GM12878 (cell line): Measurements from ENCODE around the gene AGAP3. TPM values are rescaled to one million over a fixed set of nuclear protein-coding genes. Genes with fewer than 3 reads are reported as not detected.

ENCODE experiments used
- ATAC-seq: fragments of 200-7000 bp; cut with Tn5 transposase; 3 replicates; pipeline ENCODE4 v1.9.1; 2020; ENCODE audit warnings: mild to moderate bottlenecking, moderate library complexity
- BruUV-seq: library from RNA; stranded (reverse); fragments of 400-500 nt; replicated peaks from 2 replicates; lab custom pipeline; 2021; lab: Mats Ljungman, UMichigan
- CTCF ChIA-PET: fragments of 300-600 bp; sonication (Branson Sonifier 250); formaldehyde crosslinking; extraction: SDS; loops from one replicate; lab custom pipeline; 2021; ENCODE audit warnings: inconsistent platforms; lab: Yijun Ruan, JAX
- POLR2A ChIA-PET: fragments of 350-600 bp; formaldehyde crosslinking; extraction: SDS; loops from one replicate; lab custom pipeline; 2021; ENCODE audit warnings: inconsistent platforms; lab: Charles Lee
- RAD21 ChIA-PET: fragments of 300-600 bp; sonication (Branson Sonifier 250); formaldehyde crosslinking; loops from one replicate; lab custom pipeline; 2023; ENCODE audit warnings: antibody characterized with exemption; ENCODE audit not compliant: unreplicated experiment; lab: Charles Lee
- SMC1A ChIA-PET: fragments of 300-600 bp; sonication (Branson Sonifier 250); formaldehyde crosslinking; loops from one replicate; lab custom pipeline; 2023; ENCODE audit not compliant: unreplicated experiment, uncharacterized antibody; lab: Charles Lee
- DNase-seq: peaks from one replicate; pipeline ENCODE4 v3.0.0-alpha.2; 2011; ENCODE audit warnings: low read depth, low spot score
- FAIRE-seq: peaks from 3 replicates; lab custom pipeline; 2011; peaks lifted over from hg19 to GRCh38; lab: Jason Lieb, UNC
- H2AFZ ChIP-seq: 2 replicates; pipeline ENCODE4 v1.6.0; 2011; ENCODE audit warnings: low read depth, low read length, control low read depth; ENCODE audit not compliant: control insufficient read depth
- H3K27ac ChIP-seq: 2 replicates; pipeline ENCODE4 v1.5.1; 2011; ENCODE audit warnings: control low read depth; ENCODE audit not compliant: control insufficient read depth, insufficient read depth
- H3K27me3 ChIP-seq, 2 experiments: replicated peaks in 1 of 2; 2 replicates each; pipeline versions ENCODE4 v1.6.0 to v1.6.1; 2011; ENCODE audit warnings: low read length in 1 of 2; ENCODE audit not compliant: control insufficient read depth in 2 of 2, insufficient read depth in 2 of 2
- H3K36me3 ChIP-seq, 2 experiments: 2 replicates each; pipeline ENCODE4 v1.5.1; 2011; ENCODE audit warnings: low read length in 1 of 2; ENCODE audit not compliant: control insufficient read depth in 2 of 2, insufficient read depth in 2 of 2
- H3K4me1 ChIP-seq: 2 replicates; pipeline ENCODE4 v1.6.1; 2011; ENCODE audit warnings: mild to moderate bottlenecking, low read length, moderate library complexity, mixed read lengths; ENCODE audit not compliant: control insufficient read depth, insufficient read depth
- H3K4me2 ChIP-seq: 2 replicates; pipeline ENCODE4 v1.6.0; 2011; ENCODE audit warnings: control low read depth; ENCODE audit not compliant: control insufficient read depth, insufficient read depth
- H3K4me3 ChIP-seq: fragments of 200-600 bp; sonication (generic); 2 replicates; pipeline ENCODE4 v1.5.1; 2016
- H3K79me2 ChIP-seq: 2 replicates; pipeline ENCODE4 v1.6.0; 2011; ENCODE audit warnings: low read length; ENCODE audit not compliant: control insufficient read depth, insufficient read depth
- H3K9ac ChIP-seq: 2 replicates; pipeline ENCODE4 v1.8.0; 2011; ENCODE audit warnings: low read length, control low read depth, mixed read lengths; ENCODE audit not compliant: control insufficient read depth, insufficient read depth
- H3K9me3 ChIP-seq: replicated peaks from 3 replicates; pipeline ENCODE4 v1.5.1; 2011; ENCODE audit warnings: mild to moderate bottlenecking, low read length; ENCODE audit not compliant: control insufficient read depth, insufficient read depth
- H4K20me1 ChIP-seq: 2 replicates; pipeline ENCODE4 v1.6.0; 2011; ENCODE audit not compliant: control insufficient read depth, insufficient read depth
- ETV6 ChIP-seq, 2 experiments: fragments of 450-650 bp in 1 of 2; IDR thresholded peaks in 1 of 2; conservative IDR thresholded peaks in 1 of 2; 2 replicates each; pipeline ENCODE4 v1.6.1; 2014; ENCODE audit warnings: antibody characterized with exemption in 1 of 2, borderline replicate concordance in 1 of 2, low read depth in 1 of 2, mild to moderate bottlenecking in 1 of 2, moderate library complexity in 1 of 2
- MEF2A ChIP-seq: IDR thresholded peaks from 2 replicates; pipeline ENCODE4 v1.6.1; 2011; ENCODE audit warnings: low read depth, mild to moderate bottlenecking, low read length, moderate library complexity; ENCODE audit not compliant: insufficient read depth
- MXI1 ChIP-seq: fragments of 150-350 bp; IDR thresholded peaks from 2 replicates; pipeline ENCODE4 v1.6.1; 2011; ENCODE audit warnings: low read depth, mild to moderate bottlenecking, inconsistent platforms, low read length, improper control_type of control experiment
- MYC ChIP-seq: IDR thresholded peaks from 2 replicates; pipeline ENCODE4 v1.6.1; 2011; ENCODE audit warnings: mild to moderate bottlenecking, low read length, moderate library complexity, inconsistent platforms; ENCODE audit not compliant: insufficient read depth, insufficient replicate concordance, insufficient read length, severe bottlenecking
- NFIC ChIP-seq: IDR thresholded peaks from 2 replicates; pipeline ENCODE4 v1.6.1; 2012; ENCODE audit warnings: low read depth, mild to moderate bottlenecking, inconsistent platforms, low read length, moderate library complexity
- PRDM15 ChIP-seq: fragments of 450-650 bp; formaldehyde crosslinking; IDR thresholded peaks from 2 replicates; pipeline ENCODE4 v1.4.0; 2020; ENCODE audit warnings: mild to moderate bottlenecking, moderate library complexity
- ZZZ3 ChIP-seq: IDR thresholded peaks from 2 replicates; pipeline ENCODE4 v1.6.1; 2011; ENCODE audit warnings: low read depth; ENCODE audit not compliant: control insufficient read depth, insufficient read length
- WGBS: methylation state at CpG from one replicate; pipeline ENCODE4 v1.1.6; 2016; ENCODE audit warnings: low lambda C conversion rate; ENCODE audit not compliant: insufficient replicate concordance, insufficient coverage; ENCODE audit errors: missing lambda C conversion rate; 5-methylcytosine and 5-hydroxymethylcytosine counted together
- in situ Hi-C: fragments of 300-500 bp; cut with MboI; formaldehyde crosslinking; loops from 9 replicates; pipeline ENCODE4 v1.14.3; 2018; ENCODE audit warnings: mixed read lengths
- intact Hi-C: fragments of 100-400 bp; cut with micrococcal nuclease; formaldehyde crosslinking; loops from one replicate; pipeline ENCODE4 v1.14.2; 2022; ENCODE audit not compliant: unreplicated experiment
- polyA plus RNA-seq, 11 experiments: library from polyadenylated mRNA; depleted of rRNA in 4 of 11; unstranded in 6 of 11; stranded (reverse) in 5 of 11; fragments of >200 nt; fragmentation: Nextera tagmentation in 4 of 11; fragmentation: Illumina TruSeq in 1 of 11; extraction: Ambion mirVana in 4 of 11; extraction: Trizol in 1 of 11; gene quantifications; 1 replicate in 1 of 11; 2 replicates in 10 of 11; pipeline versions ENCODE4 v1.2.1 to v1.2.3, GENCODE V29; 2011 to 2016; ENCODE audit warnings: inconsistent platforms in 2 of 11, missing spikeins in 2 of 11, low read depth in 1 of 11
- total RNA-seq, 4 experiments: library from RNA; depleted of rRNA in 3 of 4; stranded (reverse); fragments of >200 nt in 3 of 4; fragmentation: Illumina TruSeq in 1 of 4; extraction: Trizol in 1 of 4; gene quantifications; 2 replicates each; pipeline versions ENCODE4 v1.2.1 to v1.2.3, GENCODE V29; 2013 to 2021

The AGAP3 gene
- total and polyA plus RNA-seq, 10 of the 15 experiments (the other 5 are each of a cell fraction or from before 2014, with no cell fraction given) = 1.8 to 68.1 (median 15.7) TPM

- no peak for TF ChIP-seq MXI1
- ChIA-PET CTCF (interaction anchor here (1.5 kb wide), 1 partner anchor 116 kb away, joined by 3 read pairs; no protein-coding TSS in a partner anchor), SMC1A (no interaction called here), RAD21 (no interaction called here), POLR2A (no interaction called here)
- H4K20me1 ChIP-seq = no peaks in the 10 kb centered on the region
- ATAC-seq (no peak), DNase-seq (no peak), FAIRE-seq (no peak)
- no peak overlapping the region for H3K9ac ChIP-seq
- peaks cover 6 to 13% of the 10 kb centered on the region in 2 experiments; a peak in 3 of 4 replicates for H3K36me3 ChIP-seq
- H3K4me1 ChIP-seq = no peaks in the 10 kb centered on the region
- H3K4me2 ChIP-seq = no peak overlapping the region
- in situ Hi-C loops = no loop called here
- 86% methylated on average over 8 of the region's 8 CpGs for WGBS
- no peaks in the 10 kb centered on the region for H3K9me3 ChIP-seq
- no peak overlapping the region for H3K4me3 ChIP-seq
- no peaks in the 10 kb centered on the region for H3K79me2 ChIP-seq
- no peaks in the 10 kb centered on the region for H3K27me3 ChIP-seq
- intact Hi-C loops = no loop called here
- no TSS peak for BruUV-seq
- H2AFZ ChIP-seq = no peak overlapping the region
- no peak overlapping the region for H3K27ac ChIP-seq
Observed at GRCh38 chr7:151128716-151129115, 42.4 kb downstream of the AGAP3 start.

- ChIA-PET POLR2A (no interaction called here), RAD21 (no interaction called here), SMC1A (no interaction called here), CTCF (interaction anchor here (1.5 kb wide), 1 partner anchor 115 kb away, joined by 3 read pairs; no protein-coding TSS in a partner anchor)
- Histone ChIP-seq H3K9me3 (no peaks in the 10 kb centered on the region), H3K4me1 (no peaks in the 10 kb centered on the region), H3K4me2 (no peak overlapping the region), H4K20me1 (no peaks in the 10 kb centered on the region), H2AFZ (no peak overlapping the region), H3K36me3 (peaks cover 6 to 10% of the 10 kb centered on the region in 2 experiments; a peak in 3 of 4 replicates), H3K4me3 (no peak overlapping the region), H3K27ac (no peak overlapping the region), H3K9ac (no peak overlapping the region), H3K79me2 (no peaks in the 10 kb centered on the region), H3K27me3 (no peaks in the 10 kb centered on the region)
- DNase-seq (no peak), ATAC-seq (no peak), FAIRE-seq (no peak)
- in situ Hi-C loops = no loop called here
- no TSS peak for BruUV-seq
- TF ChIP-seq ETV6 (conservative IDR thresholded peaks at IDR 0.05 in 1 of 2, IDR thresholded peaks at IDR 0.05 in 1 of 2; ENCODE audit: borderline replicate concordance in 1 of 2, low read depth in 1 of 2) = no peak
- TF ChIP-seq MEF2A = no peak
- TF ChIP-seq PRDM15 (CRISPR knock-in tag) = no peak
- TF ChIP-seq NFIC = no peak
- TF ChIP-seq MYC = no peak
- TF ChIP-seq ZZZ3 = no peak
- intact Hi-C loops = no loop called here
- WGBS = 80% methylated on average over 24 of the region's 28 CpGs
Observed at GRCh38 chr7:151129117-151129959, 43.1 kb downstream of the AGAP3 start.
